Endothelial cell of umbilical vein (primary cell): ENCODE results near the gene SLC19A1.

Source experiments
- CTCF ChIP-seq, 2 donors: IDR thresholded peaks; 1 replicate in 1 of 2; 2 replicates in 1 of 2; pipeline ENCODE4 v1.5.1; 2011; ENCODE audit warnings: low read length in 2 of 2, mild to moderate bottlenecking in 2 of 2, moderate library complexity in 2 of 2, control low read depth in 1 of 2, inconsistent platforms in 1 of 2, low read depth in 1 of 2; ENCODE audit not compliant: insufficient read depth in 1 of 2; ENCODE audit errors: extremely low read depth in 1 of 2
- POLR2AphosphoS5 ChIP-seq: IDR thresholded peaks from 2 replicates; pipeline ENCODE4 v1.6.1; 2012; ENCODE audit warnings: low read depth, mild to moderate bottlenecking, control low read depth, low read length, moderate library complexity; ENCODE audit not compliant: insufficient read depth

DNA sequence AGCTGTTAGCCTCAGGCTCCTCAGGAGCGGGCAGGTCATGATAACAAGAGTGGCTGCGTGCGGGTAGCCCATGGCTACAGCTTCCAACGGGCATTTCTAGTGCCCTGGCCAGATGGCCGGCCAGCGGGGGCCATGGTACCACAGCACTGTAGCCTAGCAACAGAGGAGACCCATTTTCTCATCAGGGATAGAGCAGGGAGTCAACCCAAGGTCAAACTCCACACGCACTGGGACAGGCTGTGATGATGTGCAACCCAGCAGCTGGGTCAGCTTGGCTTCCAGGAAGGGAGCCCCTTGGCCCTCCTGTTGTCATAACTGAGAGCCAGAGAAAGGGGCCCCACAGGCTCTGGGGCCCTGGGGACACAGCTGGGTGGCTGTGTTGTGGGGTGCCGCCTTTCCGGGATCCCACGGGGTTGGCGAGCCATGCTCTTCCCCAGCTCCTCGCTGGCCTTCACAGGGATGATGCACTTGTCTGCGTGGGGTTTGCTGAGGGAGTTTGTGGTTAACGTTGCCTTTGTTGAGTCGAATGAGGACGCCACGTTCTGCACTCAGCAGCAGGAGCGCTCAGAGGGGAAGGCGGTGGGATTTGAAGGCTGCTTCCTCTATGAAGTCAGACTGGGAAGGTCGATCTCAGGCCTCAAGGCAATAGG, 91.0 kb downstream of the SLC19A1 start:
- TF ChIP-seq CTCF (IDR thresholded peaks at IDR 0.05; ENCODE audit: extremely low read depth in 1 of 2, insufficient read depth in 1 of 2, low read depth in 1 of 2, low read length in 2 of 2) (no peak), POLR2AphosphoS5 (no peak)
